ENCODE measurements around the gene FAM149A.

Gene FAM149A

DNA sequence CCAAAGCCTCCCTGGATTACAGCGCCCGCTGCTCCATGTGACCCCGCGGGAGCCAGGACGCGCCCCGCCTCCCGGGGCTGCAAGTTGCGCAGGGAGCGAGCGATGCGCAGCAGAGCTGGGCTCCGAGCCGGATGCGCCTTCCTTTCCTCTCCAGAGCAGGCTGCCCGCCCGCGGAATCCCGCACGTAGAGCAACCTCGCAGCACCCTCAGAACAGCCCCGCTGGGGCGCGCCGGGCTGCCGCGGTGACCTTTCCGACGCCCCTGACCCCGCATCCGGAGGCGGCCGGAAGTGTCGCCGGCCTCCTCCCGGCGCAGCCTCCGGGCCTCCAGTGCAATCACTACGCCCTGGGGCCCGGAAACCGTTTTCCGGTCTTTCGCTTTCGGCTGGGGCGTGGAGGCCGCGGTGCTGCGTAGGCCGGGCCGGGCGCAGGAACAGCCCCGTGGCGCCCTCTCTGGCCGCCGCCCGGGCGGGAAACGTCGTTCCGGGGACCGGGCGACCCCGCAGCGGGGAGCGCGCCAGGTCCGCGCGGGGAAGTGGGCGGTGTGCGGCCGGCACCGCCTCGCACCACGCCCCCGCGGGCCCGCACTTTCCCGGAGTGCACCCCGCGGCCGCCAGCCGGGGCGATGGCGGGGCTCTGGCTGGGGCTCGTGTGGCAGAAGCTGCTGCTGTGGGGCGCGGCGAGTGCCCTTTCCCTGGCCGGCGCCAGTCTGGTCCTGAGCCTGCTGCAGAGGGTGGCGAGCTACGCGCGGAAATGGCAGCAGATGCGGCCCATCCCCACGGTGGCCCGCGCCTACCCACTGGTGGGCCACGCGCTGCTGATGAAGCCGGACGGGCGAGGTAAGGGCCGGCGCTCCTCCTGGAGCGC is 86.9 kb downstream of the FAM149A start, which contains the start of gene CYP4V2 (continued):
- TF ChIP-seq ZNF211 (tag by site-specific recombination; IDR thresholded peaks at IDR 0.05; ENCODE audit: low read depth) (no peak), ZNF843 (tag by site-specific recombination; IDR thresholded peaks at IDR 0.05) (0 out of 2 replicates have a peak, but pooled peaks have one; percentile 39), TCF7L2 (IDR thresholded peaks at IDR 0.05; ENCODE audit: borderline replicate concordance, low read depth, low read length) (no peak), ZNF350 (tag by site-specific recombination; IDR thresholded peaks at IDR 0.05) (no peak), ZNF157 (tag by site-specific recombination; IDR thresholded peaks at IDR 0.05) (no peak), ZNF837 (tag by site-specific recombination; IDR thresholded peaks at IDR 0.05) (no peak), ZNF501 (tag by site-specific recombination; IDR thresholded peaks at IDR 0.05) (no peak), ZSCAN23 (tag by site-specific recombination; IDR thresholded peaks at IDR 0.05) (no peak), SP3 (tag by site-specific recombination; IDR thresholded peaks at IDR 0.05) (no peak; the same call in 1 of the 2 replicates), ZEB2 (tag by site-specific recombination; IDR thresholded peaks at IDR 0.05) (peak; percentile 87), YY2 (tag by site-specific recombination; IDR thresholded peaks at IDR 0.05) (no peak), ZNF830 (tag by site-specific recombination; IDR thresholded peaks at IDR 0.05; ENCODE audit: low read depth) (no peak), GLIS1 (tag by site-specific recombination; IDR thresholded peaks at IDR 0.05) (peak; percentile 40), ZNF549 (tag by site-specific recombination; IDR thresholded peaks at IDR 0.05) (no peak), YY1 (tag by site-specific recombination; IDR thresholded peaks at IDR 0.05) (no peak; the same call in 1 of the 2 replicates), ZNF433 (tag by site-specific recombination; IDR thresholded peaks at IDR 0.05; ENCODE audit: low read depth) (no peak), ZNF391 (tag by site-specific recombination; IDR thresholded peaks at IDR 0.05; ENCODE audit: borderline replicate concordance, low read depth) (no peak), ZBTB8A (tag by site-specific recombination; IDR thresholded peaks at IDR 0.05) (peak; percentile 98), ZNF660 (tag by site-specific recombination; IDR thresholded peaks at IDR 0.05) (0 out of 2 replicates have a peak, but pooled peaks have one; percentile 28), ZBTB7A (tag by site-specific recombination; IDR thresholded peaks at IDR 0.05; ENCODE audit: low read depth) (0 out of 2 replicates have a peak, but pooled peaks have one; percentile 58), PRDM1 (tag by site-specific recombination; IDR thresholded peaks at IDR 0.05) (no peak), ZNF529 (tag by site-specific recombination; IDR thresholded peaks at IDR 0.05; ENCODE audit: insufficient replicate concordance) (no peak), ZNF10 (tag by site-specific recombination; IDR thresholded peaks at IDR 0.05) (no peak), ZNF626 (tag by site-specific recombination; IDR thresholded peaks at IDR 0.05) (no peak), ZNF274 (IDR thresholded peaks at IDR 0.05; ENCODE audit: low read length) (no peak), ZNF274 (tag by site-specific recombination; IDR thresholded peaks at IDR 0.05; ENCODE audit: borderline replicate concordance) (no peak)
- TF ChIP-seq, protein P1, sequence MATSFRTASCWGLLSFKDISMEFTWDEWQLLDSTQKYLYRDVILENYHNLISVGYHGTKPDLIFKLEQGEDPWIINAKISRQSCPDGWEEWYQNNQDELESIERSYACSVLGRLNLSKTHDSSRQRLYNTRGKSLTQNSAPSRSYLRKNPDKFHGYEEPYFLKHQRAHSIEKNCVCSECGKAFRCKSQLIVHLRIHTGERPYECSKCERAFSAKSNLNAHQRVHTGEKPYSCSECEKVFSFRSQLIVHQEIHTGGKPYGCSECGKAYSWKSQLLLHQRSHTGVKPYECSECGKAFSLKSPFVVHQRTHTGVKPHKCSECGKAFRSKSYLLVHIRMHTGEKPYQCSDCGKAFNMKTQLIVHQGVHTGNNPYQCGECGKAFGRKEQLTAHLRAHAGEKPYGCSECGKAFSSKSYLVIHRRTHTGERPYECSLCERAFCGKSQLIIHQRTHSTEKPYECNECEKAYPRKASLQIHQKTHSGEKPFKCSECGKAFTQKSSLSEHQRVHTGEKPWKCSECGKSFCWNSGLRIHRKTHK (tag by site-specific recombination; IDR thresholded peaks at IDR 0.05): no peak
- TF ChIP-seq, protein P2, sequence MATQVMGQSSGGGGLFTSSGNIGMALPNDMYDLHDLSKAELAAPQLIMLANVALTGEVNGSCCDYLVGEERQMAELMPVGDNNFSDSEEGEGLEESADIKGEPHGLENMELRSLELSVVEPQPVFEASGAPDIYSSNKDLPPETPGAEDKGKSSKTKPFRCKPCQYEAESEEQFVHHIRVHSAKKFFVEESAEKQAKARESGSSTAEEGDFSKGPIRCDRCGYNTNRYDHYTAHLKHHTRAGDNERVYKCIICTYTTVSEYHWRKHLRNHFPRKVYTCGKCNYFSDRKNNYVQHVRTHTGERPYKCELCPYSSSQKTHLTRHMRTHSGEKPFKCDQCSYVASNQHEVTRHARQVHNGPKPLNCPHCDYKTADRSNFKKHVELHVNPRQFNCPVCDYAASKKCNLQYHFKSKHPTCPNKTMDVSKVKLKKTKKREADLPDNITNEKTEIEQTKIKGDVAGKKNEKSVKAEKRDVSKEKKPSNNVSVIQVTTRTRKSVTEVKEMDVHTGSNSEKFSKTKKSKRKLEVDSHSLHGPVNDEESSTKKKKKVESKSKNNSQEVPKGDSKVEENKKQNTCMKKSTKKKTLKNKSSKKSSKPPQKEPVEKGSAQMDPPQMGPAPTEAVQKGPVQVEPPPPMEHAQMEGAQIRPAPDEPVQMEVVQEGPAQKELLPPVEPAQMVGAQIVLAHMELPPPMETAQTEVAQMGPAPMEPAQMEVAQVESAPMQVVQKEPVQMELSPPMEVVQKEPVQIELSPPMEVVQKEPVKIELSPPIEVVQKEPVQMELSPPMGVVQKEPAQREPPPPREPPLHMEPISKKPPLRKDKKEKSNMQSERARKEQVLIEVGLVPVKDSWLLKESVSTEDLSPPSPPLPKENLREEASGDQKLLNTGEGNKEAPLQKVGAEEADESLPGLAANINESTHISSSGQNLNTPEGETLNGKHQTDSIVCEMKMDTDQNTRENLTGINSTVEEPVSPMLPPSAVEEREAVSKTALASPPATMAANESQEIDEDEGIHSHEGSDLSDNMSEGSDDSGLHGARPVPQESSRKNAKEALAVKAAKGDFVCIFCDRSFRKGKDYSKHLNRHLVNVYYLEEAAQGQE (tag by site-specific recombination; IDR thresholded peaks at IDR 0.05): no peak
- TF ChIP-seq, protein P3, sequence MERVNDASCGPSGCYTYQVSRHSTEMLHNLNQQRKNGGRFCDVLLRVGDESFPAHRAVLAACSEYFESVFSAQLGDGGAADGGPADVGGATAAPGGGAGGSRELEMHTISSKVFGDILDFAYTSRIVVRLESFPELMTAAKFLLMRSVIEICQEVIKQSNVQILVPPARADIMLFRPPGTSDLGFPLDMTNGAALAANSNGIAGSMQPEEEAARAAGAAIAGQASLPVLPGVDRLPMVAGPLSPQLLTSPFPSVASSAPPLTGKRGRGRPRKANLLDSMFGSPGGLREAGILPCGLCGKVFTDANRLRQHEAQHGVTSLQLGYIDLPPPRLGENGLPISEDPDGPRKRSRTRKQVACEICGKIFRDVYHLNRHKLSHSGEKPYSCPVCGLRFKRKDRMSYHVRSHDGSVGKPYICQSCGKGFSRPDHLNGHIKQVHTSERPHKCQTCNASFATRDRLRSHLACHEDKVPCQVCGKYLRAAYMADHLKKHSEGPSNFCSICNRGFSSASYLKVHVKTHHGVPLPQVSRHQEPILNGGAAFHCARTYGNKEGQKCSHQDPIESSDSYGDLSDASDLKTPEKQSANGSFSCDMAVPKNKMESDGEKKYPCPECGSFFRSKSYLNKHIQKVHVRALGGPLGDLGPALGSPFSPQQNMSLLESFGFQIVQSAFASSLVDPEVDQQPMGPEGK (tag by site-specific recombination; IDR thresholded peaks at IDR 0.05): peak; percentile 69
- TF ChIP-seq, protein P4, sequence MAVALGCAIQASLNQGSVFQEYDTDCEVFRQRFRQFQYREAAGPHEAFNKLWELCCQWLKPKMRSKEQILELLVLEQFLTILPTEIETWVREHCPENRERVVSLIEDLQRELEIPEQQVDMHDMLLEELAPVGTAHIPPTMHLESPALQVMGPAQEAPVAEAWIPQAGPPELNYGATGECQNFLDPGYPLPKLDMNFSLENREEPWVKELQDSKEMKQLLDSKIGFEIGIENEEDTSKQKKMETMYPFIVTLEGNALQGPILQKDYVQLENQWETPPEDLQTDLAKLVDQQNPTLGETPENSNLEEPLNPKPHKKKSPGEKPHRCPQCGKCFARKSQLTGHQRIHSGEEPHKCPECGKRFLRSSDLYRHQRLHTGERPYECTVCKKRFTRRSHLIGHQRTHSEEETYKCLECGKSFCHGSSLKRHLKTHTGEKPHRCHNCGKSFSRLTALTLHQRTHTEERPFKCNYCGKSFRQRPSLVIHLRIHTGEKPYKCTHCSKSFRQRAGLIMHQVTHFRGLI (tag by site-specific recombination; IDR thresholded peaks at IDR 0.05): no peak
- TF ChIP-seq, protein P5, sequence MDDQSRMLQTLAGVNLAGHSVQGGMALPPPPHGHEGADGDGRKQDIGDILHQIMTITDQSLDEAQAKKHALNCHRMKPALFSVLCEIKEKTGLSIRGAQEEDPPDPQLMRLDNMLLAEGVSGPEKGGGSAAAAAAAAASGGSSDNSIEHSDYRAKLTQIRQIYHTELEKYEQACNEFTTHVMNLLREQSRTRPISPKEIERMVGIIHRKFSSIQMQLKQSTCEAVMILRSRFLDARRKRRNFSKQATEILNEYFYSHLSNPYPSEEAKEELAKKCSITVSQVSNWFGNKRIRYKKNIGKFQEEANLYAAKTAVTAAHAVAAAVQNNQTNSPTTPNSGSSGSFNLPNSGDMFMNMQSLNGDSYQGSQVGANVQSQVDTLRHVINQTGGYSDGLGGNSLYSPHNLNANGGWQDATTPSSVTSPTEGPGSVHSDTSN (CRISPR knock-in tag; IDR thresholded peaks at IDR 0.05): no peak

Data from HEK293 (cell line).